ENCODE measurements around the gene VTI1A.

VTI1A gene

DNA sequence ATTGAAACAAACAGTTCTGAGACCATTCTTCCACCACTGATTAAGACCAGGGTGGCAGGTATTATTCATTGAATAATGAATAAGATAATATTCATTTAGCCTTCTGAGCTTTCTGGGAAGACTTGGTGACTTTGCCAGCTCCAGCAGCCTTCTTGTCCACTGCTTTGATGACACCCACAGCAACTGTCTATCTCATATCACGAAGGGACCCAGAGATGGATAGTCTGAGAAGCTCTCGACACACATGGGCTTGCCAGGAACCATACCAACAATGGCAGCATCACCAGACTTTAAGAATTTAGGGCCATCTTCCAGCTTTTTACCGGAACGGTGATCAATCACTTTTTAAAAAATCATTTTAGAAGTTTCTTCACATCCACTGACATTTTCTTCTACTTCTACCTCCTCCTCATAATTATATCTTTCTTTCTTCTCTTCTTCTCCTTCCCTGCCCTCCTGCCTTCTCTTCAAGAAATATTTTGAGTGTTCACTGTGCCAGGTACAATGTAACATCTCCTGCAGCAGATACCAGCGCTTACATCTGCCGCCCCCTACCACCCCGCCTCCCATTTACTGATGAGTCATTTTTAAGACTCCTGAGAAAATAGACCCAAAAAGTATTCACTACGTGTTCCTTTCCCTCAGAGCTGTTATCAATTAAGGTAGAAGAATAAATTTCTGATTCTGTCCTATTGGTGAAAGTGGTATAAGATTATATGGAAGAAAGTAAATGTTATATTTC is 101.7 kb downstream of the VTI1A start:
- DNase-seq = no peak

DNA sequence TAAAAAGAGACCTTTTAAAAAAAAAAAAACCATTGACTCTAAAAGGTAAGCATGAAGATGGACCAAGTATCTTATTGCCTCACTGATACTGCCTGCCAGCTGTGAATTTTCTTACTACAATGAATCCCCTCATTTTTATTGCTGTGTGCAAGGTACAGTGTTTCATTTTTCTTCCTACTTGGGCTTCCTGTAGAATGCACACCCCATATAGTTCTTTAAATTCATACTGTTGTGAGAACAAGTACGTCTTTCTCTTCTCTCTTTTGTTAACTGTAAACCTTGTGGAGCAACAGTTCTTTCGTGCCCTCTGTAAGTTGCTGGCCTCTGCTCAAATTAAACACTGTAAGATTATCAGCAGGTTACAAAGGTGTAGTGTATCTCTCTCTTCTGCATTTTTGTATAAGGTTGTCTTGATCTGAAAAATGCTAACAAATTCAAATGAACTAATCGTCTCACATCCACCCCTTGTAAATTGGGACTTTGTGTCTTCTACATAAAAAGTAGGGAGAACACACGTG is 105.6 kb downstream of the VTI1A start:
- DNase-seq = no peak

DNA sequence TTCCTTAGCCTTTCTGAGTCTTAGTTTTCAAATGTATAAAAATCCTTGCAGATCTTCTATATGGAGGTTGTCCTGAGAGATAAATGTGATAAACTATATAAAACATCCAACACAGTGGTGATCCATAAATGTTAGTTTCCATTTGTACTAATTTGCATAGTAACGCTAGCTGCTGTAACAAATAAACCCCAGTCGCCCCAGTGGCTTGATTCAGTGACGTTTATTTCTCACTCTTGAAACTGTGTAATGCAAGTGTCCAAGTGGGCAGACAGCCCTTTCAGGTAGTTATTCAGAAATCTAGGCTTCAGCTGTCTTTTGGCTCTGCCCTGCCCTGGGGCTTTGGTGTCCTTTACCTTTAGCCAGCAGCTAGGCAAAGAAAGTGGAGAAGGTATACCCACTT is 106.3 kb downstream of the VTI1A start:
- no peak for DNase-seq

DNA sequence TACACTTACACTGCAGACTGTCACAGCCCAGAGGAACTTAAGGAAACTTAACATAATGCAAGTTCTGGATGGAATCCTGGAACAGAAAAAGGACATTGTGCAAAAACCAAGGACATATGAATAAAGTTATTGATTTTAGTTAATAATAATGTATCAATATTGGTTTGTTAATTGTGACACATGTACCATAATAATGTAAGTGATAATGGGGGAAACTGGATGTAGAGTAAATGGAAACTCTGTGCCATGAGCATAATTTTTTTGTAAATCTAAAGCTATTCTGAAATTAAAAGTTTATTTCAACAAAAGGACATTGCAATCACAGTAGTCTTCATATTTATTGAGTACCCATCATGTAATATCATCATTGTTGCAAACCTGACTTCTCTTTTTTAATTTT is 107.2 kb downstream of the VTI1A start:
- DNase-seq = no peak

DNA sequence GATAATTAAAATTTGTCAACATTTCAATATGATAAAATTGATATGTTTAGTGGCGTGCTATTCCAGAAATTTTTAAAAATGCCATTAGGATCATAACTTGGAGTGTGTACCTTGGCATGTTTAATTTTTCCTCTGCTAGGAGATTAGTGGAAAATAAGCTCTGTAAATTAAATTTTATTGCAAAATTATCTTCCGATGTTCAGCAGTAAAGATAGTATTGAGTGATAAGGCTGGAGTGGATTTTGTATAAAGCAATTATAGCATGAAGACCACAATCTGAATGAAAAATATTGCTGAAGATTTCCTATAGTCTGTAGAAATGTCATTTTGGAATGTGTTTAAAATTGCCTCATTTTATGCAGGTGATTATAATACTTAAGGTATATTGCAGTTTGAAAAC is 110.2 kb downstream of the VTI1A start:
- no peak for DNase-seq

DNA sequence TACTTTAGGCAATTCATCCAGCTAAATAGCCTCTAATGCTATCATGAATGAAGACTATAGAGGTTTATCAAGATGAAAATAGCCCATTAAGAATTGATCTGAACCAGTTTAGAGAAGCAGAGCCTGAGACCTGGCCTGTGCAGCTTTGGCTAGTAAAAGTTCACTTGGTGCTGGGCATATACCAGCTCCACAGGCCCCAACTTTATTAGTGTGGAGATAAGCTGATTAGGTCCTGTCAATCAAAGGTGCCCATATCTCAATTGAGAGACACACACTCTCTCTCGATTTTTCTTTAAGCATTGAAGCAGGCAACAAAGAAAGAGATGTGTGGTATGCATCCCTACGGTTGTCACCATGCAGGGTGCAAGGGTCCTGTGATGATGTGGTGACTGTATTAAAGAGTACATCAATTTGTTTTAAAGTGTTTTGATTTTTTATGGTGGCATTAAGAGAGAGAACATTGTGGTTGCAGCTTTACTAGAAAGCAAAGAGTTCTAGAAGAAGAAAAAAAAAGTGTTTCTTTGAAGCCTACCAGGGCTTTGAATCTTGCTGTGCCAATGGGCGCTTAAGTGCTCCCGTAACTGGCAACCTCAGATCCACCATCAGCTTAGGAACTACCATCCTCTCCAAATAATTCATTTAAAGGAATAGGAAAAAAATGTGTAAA is 111.6 kb downstream of the VTI1A start:
- DNase-seq = no peak

DNA sequence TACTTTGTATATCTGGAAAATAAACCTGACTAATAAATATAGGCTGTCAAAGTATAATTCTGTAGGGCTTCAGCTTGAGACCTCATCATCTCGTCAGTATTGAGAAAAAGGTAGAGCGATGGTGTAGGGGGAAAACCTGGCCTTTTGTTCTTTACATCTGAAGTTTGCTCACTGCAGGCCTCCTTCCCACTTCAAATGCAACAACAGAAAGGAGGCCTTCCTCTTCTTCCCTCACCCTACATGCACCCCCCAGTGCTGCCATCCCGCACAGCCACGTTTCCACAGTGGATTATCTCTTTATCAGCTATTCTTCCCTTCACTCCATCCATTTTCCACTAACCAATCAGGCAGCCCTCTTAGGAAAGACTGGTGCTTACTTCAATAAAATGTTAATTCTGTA is 112.3 kb downstream of the VTI1A start:
- DNase-seq = no peak

DNA sequence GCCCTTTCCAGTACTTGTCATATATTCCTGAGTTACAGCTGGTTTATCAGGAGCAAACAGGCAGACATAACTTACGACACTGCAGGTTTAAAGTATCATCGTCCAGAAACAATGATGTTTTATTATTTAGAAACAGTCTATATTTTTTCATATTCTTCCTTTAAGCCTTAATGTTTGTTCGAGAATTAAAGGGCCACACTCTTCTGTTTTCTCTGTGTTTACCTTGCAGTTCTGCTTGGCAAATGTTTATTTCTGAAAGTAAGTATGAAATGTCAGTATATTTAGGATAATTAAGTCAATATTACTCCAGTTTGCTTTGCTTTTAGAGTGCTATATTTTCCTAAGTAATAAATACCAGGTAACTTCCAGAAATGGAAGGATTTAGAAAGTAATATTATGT is 115.1 kb downstream of the VTI1A start:
- no peak for DNase-seq

DNA sequence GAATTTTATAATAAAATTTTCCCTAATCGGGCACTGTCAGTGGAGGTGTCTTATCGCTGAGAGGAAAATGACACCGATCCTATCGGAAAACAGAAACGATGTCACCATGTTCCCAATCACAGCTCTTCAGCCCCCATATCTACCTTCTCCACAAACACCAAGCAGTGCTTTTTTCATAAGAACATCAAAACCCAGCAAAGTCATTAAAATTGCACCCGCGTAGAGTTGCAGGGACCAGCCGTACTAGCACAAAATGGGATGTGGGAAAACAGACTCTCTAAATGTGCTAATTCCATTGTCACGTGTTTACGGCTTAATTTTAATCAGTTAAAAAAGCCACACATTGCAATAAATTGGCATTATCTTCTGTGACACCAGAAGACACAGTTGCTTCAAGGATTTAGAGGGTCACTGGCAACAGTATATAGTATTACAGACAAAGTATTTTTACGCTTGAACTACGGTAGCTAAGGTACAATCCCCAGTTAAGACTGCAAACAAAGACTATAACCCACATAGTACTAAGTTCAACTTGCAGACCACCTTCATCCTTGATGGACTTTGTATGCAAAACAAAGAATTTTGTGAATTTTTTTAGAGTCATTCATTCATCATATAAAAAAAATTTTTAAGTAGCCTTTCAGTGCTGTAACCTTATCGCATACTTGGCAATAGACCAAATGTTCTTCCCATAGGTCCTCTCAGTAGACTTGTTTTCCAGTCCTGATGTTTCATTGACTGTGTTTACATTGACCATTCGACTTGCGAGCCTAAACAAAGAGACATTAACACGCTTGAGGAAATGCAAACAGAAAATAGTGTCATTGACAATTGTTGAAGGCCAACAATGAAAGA is 116.0 kb downstream of the VTI1A start:
- no peak for DNase-seq

DNA sequence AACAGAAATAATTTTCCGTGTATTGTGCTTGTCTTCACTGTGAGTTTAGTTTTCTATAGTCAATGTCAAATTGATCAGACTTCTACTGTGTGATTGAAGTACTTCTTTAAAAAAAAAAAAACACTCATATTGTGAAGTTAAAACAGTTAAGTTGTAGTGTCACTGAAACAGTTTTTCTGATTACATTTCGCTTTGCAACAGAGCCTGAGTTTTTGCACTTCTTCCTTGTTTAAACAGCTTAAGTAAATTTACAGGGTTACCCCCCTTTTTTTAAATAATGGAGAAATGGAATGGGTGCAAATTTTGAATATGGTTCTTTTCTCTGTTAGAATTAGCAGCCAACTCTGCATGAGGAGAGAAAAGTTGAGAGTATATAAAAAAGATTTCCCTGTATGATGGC is 117.3 kb downstream of the VTI1A start:
- DNase-seq = no peak

DNA sequence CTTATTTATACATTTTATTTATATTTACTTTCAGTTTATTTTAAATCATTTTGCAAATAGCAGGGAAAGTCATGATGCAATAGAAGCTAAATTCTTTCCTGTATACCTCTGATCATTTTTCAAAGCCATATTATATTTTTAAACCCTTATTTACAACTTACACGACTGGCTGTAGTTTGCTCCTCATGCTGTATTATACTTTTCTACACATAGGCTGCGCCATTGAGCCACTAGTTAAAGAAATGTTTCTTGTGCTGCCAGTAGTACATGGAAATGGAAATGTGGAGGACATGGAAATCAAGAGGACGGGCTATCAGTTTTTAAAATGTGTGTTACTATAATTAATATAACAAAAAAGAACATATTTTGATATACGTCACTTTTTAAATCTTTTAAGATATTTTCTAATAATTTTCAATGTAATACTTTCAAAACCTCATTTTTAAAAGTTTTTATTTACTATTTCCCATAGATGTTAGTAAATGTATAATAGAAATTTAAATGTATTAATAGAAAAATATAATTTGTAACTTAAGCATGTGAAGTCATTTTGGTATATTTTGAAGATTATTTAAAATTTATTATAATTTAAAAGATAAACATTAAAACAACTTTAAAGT is 118.5 kb downstream of the VTI1A start:
- no peak for DNase-seq

DNA sequence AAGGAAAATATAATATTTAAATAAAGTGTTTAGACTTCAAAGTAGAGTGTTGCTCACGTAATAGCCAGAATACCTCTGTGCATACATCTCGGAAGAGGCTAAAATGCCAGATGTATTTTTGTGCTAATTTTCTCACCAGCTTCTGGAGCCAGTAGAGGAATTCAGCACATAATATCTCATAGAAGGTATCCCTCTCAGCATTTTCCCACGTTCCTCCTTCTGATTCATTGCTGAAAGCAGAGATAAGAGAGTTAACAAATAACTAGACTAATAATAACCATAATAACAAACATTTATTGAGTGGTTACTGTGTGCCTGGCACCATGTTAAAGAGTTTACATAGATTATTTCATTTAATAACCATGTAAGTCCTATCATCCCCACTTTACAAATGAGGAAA is 123.6 kb downstream of the VTI1A start:
- DNase-seq = no peak

DNA sequence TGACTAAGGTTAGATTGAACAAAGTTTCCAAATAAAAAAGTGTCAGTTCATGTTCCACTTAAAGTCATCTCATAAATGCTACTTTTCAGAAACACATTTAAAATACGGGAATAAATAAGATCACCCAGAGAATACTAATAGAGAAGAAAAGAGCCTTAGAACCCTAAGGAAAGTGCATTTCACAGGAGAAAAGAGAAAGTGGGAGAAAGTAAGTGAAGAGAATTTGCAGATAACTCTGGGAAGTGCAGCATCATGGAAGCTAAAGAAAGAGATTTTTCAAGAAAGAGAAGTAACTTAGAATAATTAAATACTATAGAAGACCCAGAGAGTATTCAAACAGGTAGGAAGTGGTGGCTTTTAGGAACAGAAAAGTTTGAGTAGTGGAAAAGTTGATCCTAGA is 132.6 kb downstream of the VTI1A start:
- DNase-seq = no peak

DNA sequence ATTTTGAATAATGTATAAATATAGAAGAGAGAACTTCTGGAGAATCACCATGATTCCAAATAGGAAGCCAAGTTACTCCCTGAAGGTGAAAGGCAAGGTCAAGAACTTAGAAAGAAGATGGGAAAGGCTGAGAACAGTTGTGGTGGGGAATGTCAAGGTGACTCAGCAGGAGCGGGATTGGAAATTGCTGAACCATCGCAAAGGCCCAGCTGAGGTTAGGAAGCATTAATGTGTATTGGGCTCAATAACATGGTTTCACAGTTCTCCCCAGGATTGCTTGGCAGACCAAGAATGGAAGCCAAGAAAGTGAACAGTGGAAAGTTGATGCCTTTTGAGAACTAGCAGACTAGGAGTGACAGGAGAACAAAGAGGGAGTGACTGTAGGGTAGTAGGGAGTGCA is 133.3 kb downstream of the VTI1A start:
- DNase-seq = no peak

DNA sequence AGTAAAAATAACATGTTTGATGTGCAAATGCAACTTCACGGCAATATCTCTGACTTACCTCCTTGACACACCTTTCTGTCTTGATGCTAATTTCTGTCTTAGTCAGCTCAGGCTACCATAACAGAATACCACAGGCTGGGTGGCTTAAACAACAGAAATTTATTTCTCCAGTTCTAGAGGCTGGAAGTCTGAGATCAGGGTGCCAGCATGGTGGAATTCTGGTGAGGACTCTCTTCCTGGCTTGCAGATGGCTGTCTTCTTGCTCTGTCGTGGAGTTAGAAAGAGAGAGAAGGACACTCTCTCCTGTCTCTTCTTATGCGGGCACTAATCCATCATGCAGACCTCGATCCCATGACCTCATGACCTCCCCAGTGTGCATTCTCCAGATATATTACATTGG is 134.9 kb downstream of the VTI1A start:
- no peak for DNase-seq

DNA sequence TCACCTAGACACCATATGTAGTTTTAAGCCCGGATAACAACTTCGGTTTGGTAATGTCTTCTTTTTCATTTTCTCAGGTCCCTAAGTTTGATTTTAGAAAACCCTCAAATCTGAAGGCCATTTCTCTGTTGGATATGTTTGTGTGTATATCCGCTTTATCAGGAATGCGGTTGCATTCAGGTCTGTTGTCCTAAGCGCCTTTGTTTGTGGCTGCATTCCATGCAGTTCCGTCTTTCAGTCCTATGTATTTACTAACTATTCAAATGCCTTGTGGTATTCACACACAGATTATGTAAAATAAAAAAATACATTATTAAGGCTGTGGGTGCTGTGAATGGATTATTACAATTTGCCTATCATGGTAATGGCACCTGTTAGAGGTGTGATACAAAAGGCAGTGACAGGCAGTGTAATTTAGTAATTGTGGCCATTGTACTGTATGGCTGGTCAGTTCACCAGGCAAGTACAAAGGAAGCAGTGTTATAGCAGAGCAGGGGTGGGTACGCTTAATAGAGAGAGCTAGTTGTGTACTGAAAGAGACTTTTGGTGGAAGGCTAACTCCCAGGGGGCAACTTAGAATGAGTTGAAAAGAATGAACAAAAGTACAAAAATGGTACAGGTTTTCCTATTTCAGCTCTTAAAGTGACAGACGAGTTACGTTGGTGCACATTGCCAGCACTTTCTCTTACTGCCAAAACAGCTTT is 136.4 kb downstream of the VTI1A start:
- DNase-seq = no peak

DNA sequence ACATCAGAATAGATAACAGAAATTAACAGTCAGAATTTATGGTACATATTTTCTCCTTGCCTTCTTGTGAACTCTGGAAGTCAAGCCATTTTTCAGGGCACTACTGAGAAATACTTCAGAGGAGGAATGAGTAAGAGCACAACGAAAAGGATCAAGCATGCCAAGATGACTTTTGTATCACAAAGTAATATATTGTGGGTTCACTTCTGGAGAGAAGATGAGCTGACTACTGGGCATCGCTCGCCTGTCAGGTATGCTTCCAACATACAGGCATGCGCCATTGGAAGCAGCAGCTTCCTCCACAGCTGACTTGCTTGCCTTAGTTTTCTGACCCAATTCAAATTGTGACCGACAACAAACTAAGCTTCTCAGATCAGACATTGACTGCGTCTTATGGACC is 137.3 kb downstream of the VTI1A start:
- DNase-seq = no peak

DNA sequence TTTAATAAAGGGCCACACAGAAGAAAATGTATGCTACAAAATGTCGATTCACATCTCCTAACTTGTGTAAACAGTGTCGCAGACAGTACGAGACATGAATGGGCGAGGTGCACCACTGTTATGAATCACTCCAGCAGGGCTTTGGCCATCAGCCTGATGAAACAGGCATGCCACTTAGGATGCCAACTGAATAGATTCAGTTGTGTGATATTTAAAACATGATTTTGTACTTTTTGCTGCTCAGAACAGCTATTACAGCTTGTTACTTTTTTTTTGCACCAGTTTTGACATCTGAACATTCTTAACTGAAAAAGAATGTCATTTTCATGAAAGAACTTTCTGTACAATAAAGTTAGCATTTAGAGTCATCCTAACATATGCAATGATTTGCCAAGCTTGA is 138.1 kb downstream of the VTI1A start:
- no peak for DNase-seq

DNA sequence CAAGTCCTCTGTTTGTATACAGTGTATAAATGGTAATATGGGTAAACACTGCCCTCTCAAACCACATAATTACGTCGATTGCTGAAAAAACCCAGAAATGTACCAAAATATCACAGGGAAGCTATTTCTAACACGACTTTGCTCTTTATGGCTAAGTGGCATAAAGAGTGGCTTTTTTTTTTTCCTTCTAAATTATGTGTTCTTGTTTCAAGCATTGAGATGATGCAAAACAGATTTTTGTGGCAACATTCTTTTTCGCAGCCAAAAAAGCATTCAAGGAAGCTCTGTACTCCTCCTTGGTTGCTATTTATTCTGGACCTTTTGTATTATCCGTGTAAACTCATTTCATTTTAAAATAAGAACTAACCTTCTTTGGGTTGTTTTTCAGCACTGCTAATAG is 138.9 kb downstream of the VTI1A start:
- DNase-seq = no peak

DNA sequence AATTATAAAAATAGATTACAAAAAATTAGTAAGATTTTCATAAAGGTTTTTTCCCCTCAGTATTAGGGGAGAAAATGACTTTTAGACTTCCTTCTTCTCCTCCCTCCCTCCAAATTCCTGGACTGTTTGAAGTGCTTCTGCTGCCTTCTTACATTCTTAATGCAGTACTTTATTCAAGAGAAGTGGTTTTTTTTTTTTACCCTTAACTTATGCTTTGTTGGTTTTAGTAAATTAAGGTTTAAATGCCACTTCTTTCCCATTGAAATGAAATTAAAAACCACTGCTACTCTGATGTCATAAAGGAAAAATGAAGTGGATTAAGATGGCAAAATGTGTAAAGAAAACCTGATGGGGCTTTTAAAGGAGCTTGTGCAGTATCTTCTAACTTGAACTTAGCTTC is 140.7 kb downstream of the VTI1A start:
- no peak for DNase-seq

DNA sequence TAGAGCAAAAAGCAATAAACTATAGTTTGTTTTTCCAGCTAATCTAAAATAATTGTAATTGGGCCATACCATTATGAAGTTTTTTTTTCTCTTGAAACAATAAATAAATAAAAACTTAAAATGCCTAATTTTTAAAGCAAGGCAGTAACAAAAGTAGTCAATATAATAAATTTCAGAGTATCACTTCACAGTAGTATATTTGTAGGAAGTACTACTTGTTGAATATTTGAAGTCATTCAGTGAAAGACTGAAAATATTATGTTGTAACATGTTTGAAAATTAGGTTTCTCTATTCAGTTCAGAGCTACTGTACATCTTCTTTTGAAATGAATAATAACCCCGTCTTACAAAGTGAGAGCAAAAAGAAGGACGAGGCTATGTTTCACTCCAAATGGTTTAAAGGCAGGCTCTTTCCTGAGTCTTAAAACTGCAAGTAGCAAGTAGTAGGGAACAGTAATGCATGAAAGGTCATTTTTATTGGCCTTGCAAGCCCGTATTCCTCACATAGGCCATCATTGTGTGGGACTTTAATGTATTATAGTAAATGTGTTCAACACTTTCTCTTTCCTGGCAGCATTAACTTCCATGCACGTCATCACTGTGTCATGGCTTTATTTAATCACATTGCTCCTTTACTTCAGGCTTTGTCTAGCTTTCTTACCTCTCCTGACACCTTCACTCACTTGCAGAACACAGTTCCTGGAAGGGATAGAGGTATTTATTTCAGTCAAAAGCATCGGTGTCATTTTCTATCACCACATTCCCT is 141.4 kb downstream of the VTI1A start:
- DNase-seq = no peak

DNA sequence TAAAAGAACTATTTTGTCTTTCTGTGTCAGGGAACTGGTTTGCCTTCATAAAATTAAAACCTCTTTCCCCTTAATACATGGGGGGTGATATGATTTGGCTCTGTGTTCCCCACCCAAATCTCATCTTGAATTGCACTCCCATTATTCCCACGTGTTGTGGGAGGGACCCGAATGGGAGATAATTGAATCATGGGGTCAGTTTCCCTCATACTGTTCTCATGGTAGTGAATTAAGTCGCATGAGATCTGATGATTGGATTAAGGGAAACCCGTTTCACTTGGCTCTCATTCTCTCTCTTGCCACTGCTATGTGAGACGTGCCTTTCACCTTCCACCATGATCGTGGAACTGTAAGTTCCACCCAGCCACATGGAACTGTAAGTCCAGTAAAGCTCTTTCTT is 142.1 kb downstream of the VTI1A start:
- no peak for DNase-seq
